Vagina (tissue), 2 donors: ENCODE results near the gene FIS1. TPM values are rescaled to one million over a fixed set of nuclear protein-coding genes. Genes with fewer than 3 reads are reported as not detected.

Experiments
- DNase-seq, 2 donors: peaks; one replicate each; pipeline ENCODE4 v3.0.0-alpha.2; 2017; ENCODE audit errors: extremely low spot score in 2 of 2
- H3K27ac ChIP-seq: fragments of 200-600 bp; sonication (generic); one replicate; pipeline ENCODE4 v1.5.1; 2019
- H3K27me3 ChIP-seq: fragments of 200-600 bp; sonication (generic); one replicate; pipeline ENCODE4 v1.5.1; 2019
- H3K36me3 ChIP-seq, 2 donors: fragments of 200-600 bp; sonication (generic); one replicate each; pipeline ENCODE4 v1.5.1; 2017 to 2019
- H3K4me1 ChIP-seq: fragments of 200-600 bp; sonication (generic); one replicate; pipeline ENCODE4 v1.5.1; 2019
- H3K4me3 ChIP-seq, 2 donors: fragments of 200-600 bp; sonication (generic); 1 replicate in 1 of 2; 2 replicates in 1 of 2; pipeline ENCODE4 v1.5.1; 2016 to 2019
- H3K9me3 ChIP-seq: fragments of 200-600 bp; sonication (generic); one replicate; pipeline ENCODE4 v1.5.1; 2019
- CTCF ChIP-seq, 3 experiments: fragments of 450-650 bp in 2 of 3; fragments of 200-600 bp in 1 of 3; sonication (generic) in 1 of 3; IDR thresholded peaks; one replicate each; pipeline ENCODE4 v1.5.1; 2017 to 2019; ENCODE audit warnings: antibody characterized with exemption in 3 of 3, mild to moderate bottlenecking in 2 of 3, moderate library complexity in 2 of 3
- POLR2A ChIP-seq, 2 donors: fragments of 450-650 bp; IDR thresholded peaks; one replicate each; pipeline ENCODE4 v1.6.1; 2017; ENCODE audit warnings: antibody characterized with exemption in 2 of 2, mild to moderate bottlenecking in 2 of 2, moderate library complexity in 2 of 2
- POLR2AphosphoS5 ChIP-seq, 2 donors: sonication (generic); formaldehyde crosslinking; IDR thresholded peaks; one replicate each; pipeline ENCODE4 v1.9.0; 2017; ENCODE audit warnings: antibody characterized with exemption in 2 of 2, mild to moderate bottlenecking in 2 of 2, low read depth in 1 of 2; ENCODE audit not compliant: insufficient read depth in 1 of 2
- intact Hi-C: fragments of 100-400 bp; cut with DNase I; formaldehyde crosslinking; loops from one replicate; pipeline ENCODE4 v1.15.1; 2023
- total RNA-seq: library from RNA; depleted of rRNA; stranded (reverse); fragments of >200 nt; gene quantifications from one replicate; pipeline ENCODE4 v1.2.3, GENCODE V29; 2016

FIS1 gene
- total RNA-seq, 1 donor from 2014 or later: 204 TPM

GRCh38 chr7:101218236-101219125, 26.4 kb downstream of the FIS1 start:
- intact Hi-C loops: no loop called here
- TF ChIP-seq CTCF (IDR thresholded peaks at IDR 0.05) (no peak), POLR2A (IDR thresholded peaks at IDR 0.05) (no peak), POLR2AphosphoS5 (IDR thresholded peaks at IDR 0.05; ENCODE audit: insufficient read depth in 1 of 2, low read depth in 1 of 2) (no peak)
- DNase-seq: no peak
- Histone ChIP-seq H3K27ac (peak overlapping the region; percentile 91), H3K4me1 (peaks cover 43% of the 10 kb centered on the region), H3K4me3 (peak overlapping the region; percentile 66 to 70), H3K36me3 (peaks cover 0 to 13% of the 10 kb centered on the region in 2 donors), H3K27me3 (no peaks in the 10 kb centered on the region), H3K9me3 (no peaks in the 10 kb centered on the region)

GRCh38 chr7:101217388-101218235, 27.3 kb downstream of the FIS1 start, which contains the start of the genes PLOD3 and ZNHIT1:
TSS of gene PLOD3 (minus strand) at chr7:101217581. CDS start at chr7:101217274, 307 bp downstream.
TSS of gene ZNHIT1 (plus strand) at chr7:101218165. CDS start at chr7:101218196, 31 bp downstream.
- H3K4me3 ChIP-seq: peak within 1 kb of the TSS; percentile 66 to 70
- H3K36me3 ChIP-seq: peaks cover 0 to 15% of the 10 kb centered on the region in 2 donors
- no peaks in the 10 kb centered on the region for H3K9me3 ChIP-seq
- H3K27ac ChIP-seq: peak within 1 kb of the TSS; percentile 91
- H3K27me3 ChIP-seq: no peaks in the 10 kb centered on the region
- H3K4me1 ChIP-seq: peaks cover 43% of the 10 kb centered on the region
- peak in 1 of 2 donors; percentile 3 for TF ChIP-seq POLR2A (IDR thresholded peaks at IDR 0.05)
- TF ChIP-seq CTCF (IDR thresholded peaks at IDR 0.05): no peak
- TF ChIP-seq POLR2AphosphoS5 (IDR thresholded peaks at IDR 0.05; ENCODE audit: insufficient read depth in 1 of 2, low read depth in 1 of 2): peak; percentile 68 to 99
- DNase-seq: peak in 1 of 2 donors; percentile 98
- intact Hi-C loops: no loop called here

- Histone ChIP-seq H3K4me3 (peak overlapping the region; percentile 66 to 70), H3K4me1 (peaks cover 43% of the 10 kb centered on the region), H3K9me3 (no peaks in the 10 kb centered on the region), H3K27me3 (no peaks in the 10 kb centered on the region), H3K27ac (peak overlapping the region; percentile 91), H3K36me3 (peaks cover 0 to 19% of the 10 kb centered on the region in 2 donors)
- no peak for TF ChIP-seq POLR2AphosphoS5 (IDR thresholded peaks at IDR 0.05; ENCODE audit: insufficient read depth in 1 of 2, low read depth in 1 of 2)
- TF ChIP-seq CTCF (IDR thresholded peaks at IDR 0.05): no peak
- no peak for TF ChIP-seq POLR2A (IDR thresholded peaks at IDR 0.05)
- no peak for DNase-seq
- intact Hi-C loops: no loop called here
Measured at GRCh38 chr7:101216860-101217387, 28.0 kb downstream of the FIS1 start.

GRCh38 chr7:101216001-101216859, 28.7 kb downstream of the FIS1 start:
- intact Hi-C loops: no loop called here
- TF ChIP-seq POLR2AphosphoS5 (IDR thresholded peaks at IDR 0.05; ENCODE audit: insufficient read depth in 1 of 2, low read depth in 1 of 2) (no peak), CTCF (IDR thresholded peaks at IDR 0.05) (no peak), POLR2A (IDR thresholded peaks at IDR 0.05) (no peak)
- peaks cover 0 to 26% of the 10 kb centered on the region in 2 donors for H3K36me3 ChIP-seq

More at GRCh38 chr7:101216001-101216859, 28.7 kb downstream of the FIS1 start:
- no peak for DNase-seq
- H3K27me3 ChIP-seq: no peaks in the 10 kb centered on the region
- H3K9me3 ChIP-seq: no peaks in the 10 kb centered on the region
- peak overlapping the region; percentile 91 for H3K27ac ChIP-seq
- peaks cover 43% of the 10 kb centered on the region for H3K4me1 ChIP-seq
- H3K4me3 ChIP-seq: peak overlapping the region; percentile 66 to 70
